Transverse colon (tissue), 4 donors: ENCODE results near the gene NCBP2.

Source experiments
- EP300 ChIP-seq: sonication (generic); formaldehyde crosslinking; IDR thresholded peaks from one replicate; pipeline ENCODE4 v1.6.1; 2017; ENCODE audit warnings: antibody characterized with exemption, low read depth
- POLR2A ChIP-seq: fragments of 450-650 bp; IDR thresholded peaks from one replicate; pipeline ENCODE4 v1.6.1; 2016; ENCODE audit warnings: antibody characterized with exemption, mild to moderate bottlenecking, moderate library complexity
- POLR2AphosphoS5 ChIP-seq, 3 donors: sonication (generic); formaldehyde crosslinking; IDR thresholded peaks; one replicate each; pipeline ENCODE4 v1.6.1; 2016; ENCODE audit warnings: antibody characterized with exemption in 3 of 3
- TF ChIP-seq, protein P1 (sequence below), 5 experiments: fragments of 200-600 bp in 3 of 5; fragments of 450-650 bp in 2 of 5; sonication (generic) in 3 of 5; IDR thresholded peaks; 1 replicate in 2 of 5; 2 replicates in 3 of 5; pipeline ENCODE4 v1.5.1; 2016 to 2017; ENCODE audit warnings: antibody characterized with exemption in 5 of 5, inconsistent platforms in 3 of 5, mild to moderate bottlenecking in 2 of 5, moderate library complexity in 1 of 5

DNA sequence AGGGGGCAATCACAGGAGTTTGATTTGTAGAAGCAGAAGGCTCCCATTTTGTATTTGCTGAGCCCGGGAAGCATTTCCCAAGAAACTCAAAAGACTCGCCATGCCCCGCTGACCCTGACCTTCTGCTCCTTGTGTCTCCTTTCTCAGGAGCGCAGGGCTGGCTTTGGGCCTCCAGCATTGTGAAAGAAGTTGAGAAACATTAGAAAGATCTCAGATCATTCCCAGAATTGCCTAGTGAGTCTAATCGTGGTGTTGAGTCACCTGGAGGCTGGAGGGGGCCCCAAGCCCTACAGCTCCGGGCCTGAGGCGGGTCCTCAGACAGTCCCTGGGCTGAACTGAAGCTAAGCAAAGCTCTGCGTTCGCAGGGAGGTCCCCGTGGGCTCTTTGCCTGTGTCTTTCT lies 37.2 kb upstream of the NCBP2 start:
- TF ChIP-seq, protein P1, sequence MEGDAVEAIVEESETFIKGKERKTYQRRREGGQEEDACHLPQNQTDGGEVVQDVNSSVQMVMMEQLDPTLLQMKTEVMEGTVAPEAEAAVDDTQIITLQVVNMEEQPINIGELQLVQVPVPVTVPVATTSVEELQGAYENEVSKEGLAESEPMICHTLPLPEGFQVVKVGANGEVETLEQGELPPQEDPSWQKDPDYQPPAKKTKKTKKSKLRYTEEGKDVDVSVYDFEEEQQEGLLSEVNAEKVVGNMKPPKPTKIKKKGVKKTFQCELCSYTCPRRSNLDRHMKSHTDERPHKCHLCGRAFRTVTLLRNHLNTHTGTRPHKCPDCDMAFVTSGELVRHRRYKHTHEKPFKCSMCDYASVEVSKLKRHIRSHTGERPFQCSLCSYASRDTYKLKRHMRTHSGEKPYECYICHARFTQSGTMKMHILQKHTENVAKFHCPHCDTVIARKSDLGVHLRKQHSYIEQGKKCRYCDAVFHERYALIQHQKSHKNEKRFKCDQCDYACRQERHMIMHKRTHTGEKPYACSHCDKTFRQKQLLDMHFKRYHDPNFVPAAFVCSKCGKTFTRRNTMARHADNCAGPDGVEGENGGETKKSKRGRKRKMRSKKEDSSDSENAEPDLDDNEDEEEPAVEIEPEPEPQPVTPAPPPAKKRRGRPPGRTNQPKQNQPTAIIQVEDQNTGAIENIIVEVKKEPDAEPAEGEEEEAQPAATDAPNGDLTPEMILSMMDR (IDR thresholded peaks at IDR 0.05): no peak
- TF ChIP-seq EP300 (no peak), POLR2AphosphoS5 (IDR thresholded peaks at IDR 0.05) (no peak), POLR2A (no peak)
